Duodenal mucosa (tissue), 2 donors: Measurements from ENCODE around the gene GATAD2A.

Experiments used
- H3K27ac ChIP-seq: one replicate; pipeline ENCODE4 v1.7.0; 2013; ENCODE audit warnings: low read depth, low read length
- H3K27me3 ChIP-seq, 2 donors: one replicate each; pipeline ENCODE4 v1.7.0; 2013; ENCODE audit warnings: low read length in 2 of 2, control low read depth in 1 of 2; ENCODE audit not compliant: insufficient read depth in 2 of 2, control insufficient read depth in 1 of 2
- H3K36me3 ChIP-seq, 2 donors: one replicate each; pipeline ENCODE4 v1.7.0; 2013; ENCODE audit warnings: low read length in 2 of 2, control low read depth in 1 of 2; ENCODE audit not compliant: insufficient read depth in 2 of 2, control insufficient read depth in 1 of 2
- H3K4me1 ChIP-seq, 2 donors: one replicate each; pipeline ENCODE4 v1.7.0; 2013; ENCODE audit warnings: low read length in 2 of 2, control low read depth in 1 of 2; ENCODE audit not compliant: insufficient read depth in 2 of 2, control insufficient read depth in 1 of 2
- H3K4me3 ChIP-seq, 2 donors: one replicate each; pipeline ENCODE4 v1.7.0; 2013; ENCODE audit warnings: low read length in 2 of 2, low read depth in 1 of 2
- H3K9ac ChIP-seq, 2 donors: one replicate each; pipeline ENCODE4 v1.7.0; 2013; ENCODE audit warnings: low read length in 2 of 2, low read depth in 1 of 2
- H3K9me3 ChIP-seq, 2 donors: one replicate each; pipeline ENCODE4 v1.7.0; 2013; ENCODE audit warnings: low read length in 2 of 2, control low read depth in 1 of 2; ENCODE audit not compliant: control insufficient read depth in 1 of 2

Gene GATAD2A

GRCh38 chr19:19458110-19458816 is 52.8 kb downstream of the GATAD2A start:
- H3K9ac ChIP-seq: no peak overlapping the region
- H3K4me1 ChIP-seq: peaks cover 57 to 62% of the 10 kb centered on the region in 2 donors
- H3K27me3 ChIP-seq: no peaks in the 10 kb centered on the region
- H3K4me3 ChIP-seq: no peak overlapping the region
- peaks cover 0 to 9% of the 10 kb centered on the region in 2 donors for H3K36me3 ChIP-seq
- no peak overlapping the region for H3K27ac ChIP-seq
- no peaks in the 10 kb centered on the region for H3K9me3 ChIP-seq

- H3K4me1 ChIP-seq: peaks cover 65 to 70% of the 10 kb centered on the region in 2 donors
- H3K9me3 ChIP-seq: no peaks in the 10 kb centered on the region
- peak overlapping the region; percentile 46 for H3K27ac ChIP-seq
- no peak overlapping the region for H3K4me3 ChIP-seq
- H3K9ac ChIP-seq: no peak overlapping the region
- no peaks in the 10 kb centered on the region for H3K27me3 ChIP-seq
- peaks cover 0 to 9% of the 10 kb centered on the region in 2 donors for H3K36me3 ChIP-seq
These were observed 53.6 kb downstream of the GATAD2A start for GRCh38 chr19:19459073-19459472.

GRCh38 chr19:19459707-19460251 is 54.3 kb downstream of the GATAD2A start:
- Histone ChIP-seq H3K27ac (peak overlapping the region; percentile 20), H3K27me3 (no peaks in the 10 kb centered on the region), H3K4me3 (peak overlapping the region; percentile 33 to 41), H3K4me1 (peaks cover 65 to 74% of the 10 kb centered on the region in 2 donors), H3K9ac (peak overlapping the region; percentile 20 to 25), H3K36me3 (peaks cover 0 to 9% of the 10 kb centered on the region in 2 donors), H3K9me3 (no peaks in the 10 kb centered on the region)

GRCh38 chr19:19460258-19460731 is 54.8 kb downstream of the GATAD2A start:
- Histone ChIP-seq H3K9ac (peak overlapping the region; percentile 20 to 25), H3K27me3 (no peaks in the 10 kb centered on the region), H3K9me3 (no peaks in the 10 kb centered on the region), H3K4me1 (peaks cover 65 to 74% of the 10 kb centered on the region in 2 donors), H3K36me3 (peaks cover 2 to 15% of the 10 kb centered on the region in 2 donors), H3K4me3 (peak overlapping the region; percentile 33 to 41), H3K27ac (peak overlapping the region; percentile 46)

- H3K36me3 ChIP-seq: peaks cover 7 to 20% of the 10 kb centered on the region in 2 donors
- H3K9ac ChIP-seq: peak overlapping the region; percentile 20 to 25
- H3K4me3 ChIP-seq: peak overlapping the region; percentile 33 to 41
- H3K4me1 ChIP-seq: peaks cover 65 to 74% of the 10 kb centered on the region in 2 donors
- peak overlapping the region; percentile 46 for H3K27ac ChIP-seq
- H3K9me3 ChIP-seq: no peaks in the 10 kb centered on the region
- no peaks in the 10 kb centered on the region for H3K27me3 ChIP-seq
These were observed 55.3 kb downstream of the GATAD2A start for GRCh38 chr19:19460761-19461265.

GRCh38 chr19:19461306-19461670 is 55.8 kb downstream of the GATAD2A start:
- peak overlapping the region in 1 of 2 donors; percentile 25 for H3K9ac ChIP-seq

GRCh38 chr19:19461671-19462622 is 56.5 kb downstream of the GATAD2A start:
- H3K27me3 ChIP-seq: no peaks in the 10 kb centered on the region
- peaks cover 0 to 2% of the 10 kb centered on the region in 2 donors for H3K9me3 ChIP-seq
- H3K4me3 ChIP-seq: peak overlapping the region; percentile 15 to 21
- peaks cover 17 to 25% of the 10 kb centered on the region in 2 donors for H3K36me3 ChIP-seq
- H3K4me1 ChIP-seq: peaks cover 64 to 73% of the 10 kb centered on the region in 2 donors
- no peak overlapping the region for H3K9ac ChIP-seq
- H3K27ac ChIP-seq: peak overlapping the region; percentile 46

More at GRCh38 chr19:19461306-19461670, 55.8 kb downstream of the GATAD2A start:
- no peak overlapping the region for H3K4me3 ChIP-seq
- H3K27me3 ChIP-seq: no peaks in the 10 kb centered on the region
- H3K9me3 ChIP-seq: peaks cover 0 to under 1% of the 10 kb centered on the region in 2 donors
- peaks cover 65 to 74% of the 10 kb centered on the region in 2 donors for H3K4me1 ChIP-seq
- peaks cover 12 to 24% of the 10 kb centered on the region in 2 donors for H3K36me3 ChIP-seq
- peak overlapping the region; percentile 46 for H3K27ac ChIP-seq

- peaks cover 13 to 14% of the 10 kb centered on the region in 2 donors for H3K9me3 ChIP-seq
- H3K4me3 ChIP-seq: no peak overlapping the region
- peak overlapping the region; percentile 46 for H3K27ac ChIP-seq
- H3K36me3 ChIP-seq: peaks cover 31 to 34% of the 10 kb centered on the region in 2 donors
- H3K9ac ChIP-seq: no peak overlapping the region
- H3K27me3 ChIP-seq: no peaks in the 10 kb centered on the region
- peaks cover 51 to 59% of the 10 kb centered on the region in 2 donors for H3K4me1 ChIP-seq
These were observed 58.1 kb downstream of the GATAD2A start for GRCh38 chr19:19463348-19464117.
